NB4 (cell line): ENCODE measurements around the gene ZBTB7B.

Experiments used
- DNase-seq: peaks from one replicate; pipeline ENCODE4 v3.0.0; 2010; ENCODE audit warnings: low read depth
- H3K4me3 ChIP-seq: one replicate; pipeline ENCODE4 v1.5.1; 2011; ENCODE audit warnings: mild to moderate bottlenecking, low read depth, low read length, moderate library complexity
- CTCF ChIP-seq: IDR thresholded peaks from one replicate; pipeline ENCODE4 v1.5.1; 2012; ENCODE audit warnings: low read depth, low read length
- MAX ChIP-seq: IDR thresholded peaks from 2 replicates; pipeline ENCODE4 v1.6.1; 2011; ENCODE audit warnings: low read depth, low read length
- MYC ChIP-seq: IDR thresholded peaks from 2 replicates; pipeline ENCODE4 v1.6.1; 2011; ENCODE audit warnings: low read depth, low read length
- POLR2A ChIP-seq: IDR thresholded peaks from 2 replicates; pipeline ENCODE4 v1.6.1; 2011; ENCODE audit warnings: mild to moderate bottlenecking; ENCODE audit not compliant: insufficient read length; ENCODE audit errors: extremely low read depth

The ZBTB7B gene

GRCh38 chr1:154999571-155000410 is 2.8 kb upstream of the ZBTB7B start:
- peak; percentile 89 for DNase-seq
- peak overlapping the region; percentile 80 for H3K4me3 ChIP-seq

GRCh38 chr1:155000411-155000725 is 2.2 kb upstream of the ZBTB7B start:
- DNase-seq = no peak
- TF ChIP-seq CTCF (no peak), POLR2A (no peak), MAX (no peak), MYC (0 out of 2 replicates have a peak, but pooled peaks have one; percentile 4)
- peak overlapping the region; percentile 80 for H3K4me3 ChIP-seq

More at GRCh38 chr1:154999571-155000410, 2.8 kb upstream of the ZBTB7B start:
- TF ChIP-seq CTCF (no peak), MYC (peak; percentile 96), POLR2A (peak; percentile 68), MAX (peak; percentile 96)

GRCh38 chr1:155000726-155001424 is 1.7 kb upstream of the ZBTB7B start:
- peak; percentile 94 for DNase-seq
- TF ChIP-seq MAX (peak; percentile 44; the same call in 1 of the 2 replicates), MYC (peak; percentile 58), CTCF (no peak), POLR2A (peak; percentile 38)
- H3K4me3 ChIP-seq = peak overlapping the region; percentile 80

GRCh38 chr1:155001425-155001674 is 1.3 kb upstream of the ZBTB7B start:
- DNase-seq = no peak
- H3K4me3 ChIP-seq = peak overlapping the region; percentile 80
- TF ChIP-seq MYC (no peak), MAX (no peak), POLR2A (no peak), CTCF (no peak)

- H3K4me3 ChIP-seq = peak overlapping the region; percentile 80
- TF ChIP-seq CTCF = peak; percentile 59
- no peak for TF ChIP-seq POLR2A
Observed at GRCh38 chr1:155001675-155002463, 733 bp upstream of the ZBTB7B start.

More at GRCh38 chr1:155001675-155002463, 733 bp upstream of the ZBTB7B start:
- peak; percentile 99 for DNase-seq
